Measurements from ENCODE around the gene ZNF618.

ZNF618 gene

DNA sequence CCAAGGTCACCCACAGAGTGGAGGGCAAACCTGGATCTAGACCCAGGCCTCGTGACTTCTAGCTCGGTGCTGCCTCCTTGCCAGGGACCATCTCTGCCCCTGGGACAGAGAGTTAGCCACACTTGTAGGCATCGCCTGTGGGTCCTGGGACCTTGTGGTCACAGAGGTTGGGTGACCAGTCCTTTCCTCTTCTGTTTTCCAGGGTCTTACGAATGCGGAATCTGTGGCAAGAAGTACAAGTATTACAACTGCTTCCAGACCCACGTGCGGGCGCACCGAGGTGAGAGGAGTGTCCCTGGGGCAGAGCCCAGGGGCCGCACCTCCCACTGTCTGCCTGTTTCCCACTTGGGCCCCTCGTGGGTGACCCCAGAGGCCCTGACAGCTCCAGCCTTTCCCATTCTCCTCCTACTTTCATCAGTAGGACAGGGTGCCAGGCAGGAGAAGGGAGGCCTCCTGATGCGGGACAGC lies 125.7 kb downstream of the ZNF618 start:
- no peak for DNase-seq (ENCODE audit: low spot score)

DNA sequence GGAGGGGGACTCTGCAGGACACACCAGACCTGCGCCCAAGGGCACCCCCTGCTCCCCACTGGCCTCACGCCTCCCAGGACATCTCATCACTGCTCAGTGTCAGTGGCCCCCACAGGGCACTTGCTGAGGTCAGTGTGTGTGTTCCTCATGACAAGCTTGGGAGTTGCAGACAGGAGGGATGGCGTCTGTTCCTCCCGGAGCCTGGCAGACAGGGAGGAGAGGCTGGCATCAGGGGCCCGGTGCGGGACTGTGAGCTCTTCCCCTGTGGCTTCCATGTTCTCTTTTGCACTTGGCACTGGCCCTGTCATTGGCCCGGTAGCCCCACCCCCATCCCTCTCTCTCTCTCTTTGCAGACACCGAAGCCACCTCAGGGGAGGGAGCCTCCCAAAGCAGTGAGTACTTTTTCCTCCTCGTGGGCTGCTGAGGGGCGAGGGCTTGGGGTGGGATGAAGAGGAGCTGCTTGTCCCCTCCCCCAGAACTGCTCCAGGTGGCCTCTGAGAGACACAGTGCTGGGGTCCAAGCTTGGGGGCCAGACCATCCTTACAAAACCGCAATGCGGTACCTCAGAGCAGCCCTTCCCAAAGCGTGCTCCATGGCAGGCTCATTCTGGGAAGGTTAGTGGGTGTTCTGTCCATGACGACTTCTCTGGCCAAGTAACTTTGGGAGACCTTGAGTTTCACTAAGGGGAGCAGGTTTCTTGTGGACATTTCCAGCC lies 126.3 kb downstream of the ZNF618 start:
- DNase-seq (ENCODE audit: low spot score), result no peak

GRCh38 chr9:114002986-114003350 lies 126.9 kb downstream of the ZNF618 start:
- no peak for DNase-seq (ENCODE audit: low spot score)

GRCh38 chr9:114003351-114003750 lies 127.2 kb downstream of the ZNF618 start:
- DNase-seq (ENCODE audit: low spot score), result no peak

DNA sequence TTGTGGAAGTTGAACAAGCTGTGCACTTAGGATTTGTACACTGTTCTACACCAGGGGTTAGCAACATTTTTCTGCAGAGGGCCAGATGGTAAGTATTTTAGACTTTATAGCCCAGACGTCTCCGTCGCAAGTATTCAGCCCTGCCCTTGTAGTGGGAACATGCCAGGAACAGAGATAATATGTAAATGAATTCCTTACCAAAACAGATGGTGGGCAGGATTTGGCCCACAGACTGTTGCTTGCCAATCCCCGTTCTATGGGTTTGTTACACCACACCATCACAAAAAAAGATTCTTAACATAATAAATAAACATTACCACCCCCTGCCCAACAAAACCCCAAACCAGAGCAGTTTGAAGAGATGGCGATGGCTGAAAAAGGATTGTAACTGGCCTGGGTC lies 127.6 kb downstream of the ZNF618 start:
- no peak for DNase-seq (ENCODE audit: low spot score)

GRCh38 chr9:114004221-114004716 lies 128.2 kb downstream of the ZNF618 start:
- peak; percentile 86 for DNase-seq (ENCODE audit: low spot score)

- DNase-seq (ENCODE audit: low spot score), result no peak
Measured at GRCh38 chr9:114005371-114006154, 129.5 kb downstream of the ZNF618 start.

DNA sequence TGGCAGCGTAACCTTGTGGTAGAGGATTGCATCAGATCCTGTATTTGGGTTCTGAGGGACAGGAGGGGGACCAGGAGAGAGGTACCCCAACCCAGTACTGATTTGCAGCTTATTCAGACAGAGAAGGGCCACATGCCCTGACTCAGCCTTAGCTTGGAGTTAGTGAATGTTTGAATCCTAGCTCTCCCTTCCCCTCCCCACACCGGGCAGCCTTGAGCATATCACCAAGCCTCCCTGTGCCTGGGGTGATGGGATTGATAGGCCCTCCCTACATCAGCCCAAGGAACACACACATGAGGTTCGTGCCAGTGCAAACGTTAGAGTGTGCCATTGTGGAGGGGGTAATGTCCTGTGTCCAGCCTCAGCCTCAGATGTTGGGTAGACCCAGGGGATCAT lies 130.0 kb downstream of the ZNF618 start:
- no peak for DNase-seq (ENCODE audit: low spot score)

DNA sequence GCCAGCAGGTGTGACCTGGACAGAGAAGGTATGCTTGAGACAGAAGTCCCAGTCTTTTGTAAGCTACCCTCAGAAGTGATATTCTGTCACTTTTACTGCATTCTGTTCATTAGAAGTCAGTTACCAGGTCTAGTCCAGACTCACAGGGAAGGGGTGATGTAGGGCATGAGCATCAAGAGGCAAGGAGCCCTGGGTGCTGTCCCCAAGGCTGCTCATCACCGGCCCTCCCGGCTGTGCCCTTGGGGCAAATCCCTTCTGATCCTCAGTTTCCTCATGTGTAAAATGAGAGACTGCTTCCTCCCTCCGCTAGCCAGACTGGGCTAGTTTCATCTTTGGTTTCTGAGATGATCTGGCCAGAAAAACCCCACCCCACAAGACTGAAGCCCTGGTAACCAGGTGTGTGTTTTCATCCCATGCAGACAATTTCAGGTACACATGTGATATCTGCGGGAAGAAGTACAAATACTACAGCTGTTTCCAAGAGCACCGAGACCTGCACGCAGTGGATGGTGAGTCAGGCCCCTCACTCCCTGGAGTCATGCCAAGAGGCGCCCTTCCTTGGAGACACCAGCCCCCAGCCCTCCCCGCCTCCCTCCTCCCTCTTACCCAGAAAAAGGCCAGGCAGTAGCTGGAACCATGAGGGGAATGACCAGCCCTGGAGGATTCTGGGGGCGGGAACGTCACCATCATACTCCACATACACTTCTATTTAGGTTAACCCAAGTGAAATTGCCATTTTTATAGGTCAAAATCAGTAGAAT lies 131.0 kb downstream of the ZNF618 start:
- no peak for DNase-seq (ENCODE audit: low spot score)

DNA sequence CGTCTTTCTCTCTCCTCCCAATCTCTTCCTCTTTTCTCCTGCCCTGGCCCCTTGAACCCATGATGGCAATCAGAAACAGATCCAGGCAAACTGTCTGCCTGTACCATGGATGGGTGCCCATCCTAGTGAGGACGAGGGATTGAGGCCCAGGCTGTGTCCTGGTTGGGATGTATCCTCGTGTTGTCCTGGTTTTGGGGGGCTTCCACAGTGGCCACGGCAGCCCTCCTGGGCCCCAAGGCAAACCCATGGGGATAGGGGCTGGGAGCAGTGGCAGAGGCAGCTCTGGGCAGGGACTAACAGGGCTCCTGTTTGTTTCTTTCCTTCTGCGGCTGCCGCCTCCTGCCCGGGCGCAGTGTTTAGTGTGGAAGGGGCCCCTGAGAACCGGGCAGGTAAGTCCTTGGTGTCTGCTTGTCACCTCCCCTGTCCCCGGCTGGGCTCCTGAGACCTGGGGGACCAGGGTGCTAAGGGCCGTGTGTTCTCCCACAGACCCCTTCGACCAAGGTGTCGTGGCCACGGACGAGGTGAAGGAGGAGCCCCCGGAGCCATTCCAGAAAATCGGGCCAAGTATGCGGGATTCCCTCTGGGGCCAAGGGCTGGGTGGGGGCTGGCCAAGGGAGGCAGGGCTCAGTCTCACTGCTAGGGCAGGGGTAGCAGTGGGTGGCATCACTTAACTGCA lies 132.0 kb downstream of the ZNF618 start:
- no peak for DNase-seq (ENCODE audit: low spot score)

DNA sequence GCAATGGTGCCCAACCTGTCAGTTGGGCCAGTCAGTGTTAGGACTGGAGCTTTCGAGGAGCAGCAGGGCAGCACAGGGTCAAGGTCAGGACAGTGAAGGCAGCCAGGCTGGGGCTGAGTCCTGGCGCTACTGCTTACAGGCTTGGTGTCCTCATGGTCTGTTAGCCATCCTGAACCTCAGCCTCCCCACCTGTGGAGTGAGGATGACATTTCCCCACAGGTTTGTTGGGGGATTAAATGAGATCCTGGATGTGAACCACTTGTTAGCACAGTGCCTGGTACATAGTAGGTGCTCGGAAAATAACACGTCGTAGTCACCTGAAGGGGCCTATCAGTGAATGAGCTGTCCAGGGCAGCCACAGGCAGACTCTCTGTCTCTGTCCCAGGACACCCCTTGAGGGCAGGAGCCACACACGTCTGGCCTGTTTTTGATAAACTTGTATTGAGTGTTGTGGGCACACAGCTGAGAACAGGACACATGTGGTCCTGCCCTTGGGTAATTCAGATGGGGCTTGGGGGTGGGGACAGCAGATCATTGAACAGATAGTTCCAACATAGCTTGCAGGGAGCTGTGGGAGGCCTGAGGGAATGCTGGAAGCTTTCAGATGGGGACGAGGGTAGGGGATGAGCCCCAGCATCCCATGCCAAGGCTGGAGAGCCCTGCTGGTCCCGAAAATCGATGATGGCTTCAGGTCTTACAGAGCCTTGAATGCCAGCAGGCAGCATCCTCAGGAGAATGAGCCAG lies 132.7 kb downstream of the ZNF618 start:
- no peak for DNase-seq (ENCODE audit: low spot score)

DNA sequence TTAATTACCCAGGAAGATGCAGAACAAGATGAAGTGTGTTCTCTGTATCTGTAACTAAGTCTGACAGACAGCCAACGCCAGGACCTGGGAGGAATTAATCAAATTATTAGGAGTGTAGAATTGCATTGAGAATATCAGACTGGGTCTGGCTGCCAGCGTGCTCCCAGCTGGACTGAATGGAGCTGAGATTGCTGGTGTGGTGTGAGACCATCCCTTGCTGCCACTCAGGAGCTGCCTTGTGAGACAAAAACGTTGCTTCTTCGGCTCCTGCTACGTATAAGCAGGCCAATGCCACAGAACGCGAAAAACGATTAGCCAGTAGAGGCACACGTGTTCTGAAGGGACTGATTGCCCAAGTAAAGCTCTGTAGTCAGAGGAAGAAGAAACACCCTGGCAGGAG lies 135.2 kb downstream of the ZNF618 start:
- DNase-seq (ENCODE audit: low spot score), result no peak

DNA sequence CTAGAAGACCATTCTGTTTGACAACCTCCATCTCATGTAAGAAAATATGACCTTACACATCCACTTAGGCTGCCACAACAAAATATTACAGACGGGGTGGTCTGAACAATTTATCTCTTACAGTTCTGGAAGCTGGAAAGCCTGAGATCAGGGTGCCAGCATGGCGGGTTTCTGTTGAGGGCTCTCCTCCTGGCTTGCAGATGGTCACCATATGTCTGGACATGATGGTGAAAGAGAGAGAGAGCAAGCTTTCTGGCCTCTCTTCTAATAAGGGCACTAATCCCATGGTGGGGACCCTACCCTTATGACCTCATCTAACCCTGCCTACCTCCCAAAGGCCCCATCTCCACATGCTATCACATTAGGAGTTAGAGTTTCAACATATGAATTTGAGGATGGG lies 136.0 kb downstream of the ZNF618 start:
- no peak for DNase-seq (ENCODE audit: low spot score)

DNA sequence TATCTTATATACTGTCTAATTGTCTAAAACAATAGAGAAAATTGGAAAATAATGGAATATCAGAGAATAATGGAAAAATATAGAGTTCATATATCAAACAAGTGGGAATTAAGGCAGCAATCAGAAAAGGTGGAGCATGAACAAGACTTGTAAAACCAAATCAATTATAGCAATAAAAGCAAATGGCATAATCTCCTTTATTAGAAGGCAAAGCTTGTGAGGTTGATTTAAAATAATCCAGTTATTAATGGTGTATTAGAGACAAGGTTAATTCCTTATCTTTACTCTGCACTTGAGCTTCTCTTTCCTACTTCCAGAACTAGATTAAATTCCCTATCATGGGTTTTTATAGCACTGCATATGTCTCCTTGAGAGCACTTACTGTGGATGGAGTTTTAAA lies 137.9 kb downstream of the ZNF618 start:
- DNase-seq (ENCODE audit: low spot score), result no peak

- DNase-seq (ENCODE audit: low spot score), result no peak
Measured at GRCh38 chr9:114015607-114016006, 139.5 kb downstream of the ZNF618 start.

DNA sequence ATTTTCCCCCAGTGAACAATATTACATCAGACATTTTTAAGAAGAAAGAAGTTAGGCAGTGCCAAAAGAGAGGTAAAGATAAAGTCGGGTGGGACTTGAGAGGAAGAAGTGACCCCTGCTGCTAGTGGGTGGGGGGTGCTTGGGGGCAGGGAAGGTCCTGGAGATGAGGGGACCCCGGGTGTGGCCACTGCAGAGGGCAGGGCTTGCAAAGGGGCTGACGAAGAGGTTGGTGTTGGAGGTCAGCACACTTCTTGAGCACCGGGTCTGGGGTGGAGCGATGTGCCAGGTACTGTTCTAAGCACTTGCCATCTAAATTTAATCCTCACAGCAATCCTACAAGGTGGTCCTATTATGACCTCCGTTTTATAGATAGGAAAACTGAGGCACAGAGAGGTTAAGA lies 140.0 kb downstream of the ZNF618 start:
- DNase-seq (ENCODE audit: low spot score), result no peak

GRCh38 chr9:114016629-114017423 lies 140.7 kb downstream of the ZNF618 start:
- DNase-seq (ENCODE audit: low spot score), result no peak

GRCh38 chr9:114017741-114018715 lies 141.9 kb downstream of the ZNF618 start:
- no peak for DNase-seq (ENCODE audit: low spot score)

GRCh38 chr9:114021578-114021977 lies 145.5 kb downstream of the ZNF618 start:
- no peak for DNase-seq (ENCODE audit: low spot score)

All from pons (tissue), 1 donor.